HT1080 (cell line): ENCODE measurements around the gene CENPQ. TPM values are rescaled to one million over a fixed set of nuclear protein-coding genes. Genes with fewer than 3 reads are reported as not detected.

Experiments
- DNase-seq: peaks from one replicate; pipeline ENCODE4 v3.0.0-alpha.2; 2015; ENCODE audit warnings: low read depth
- total RNA-seq: library from RNA; depleted of rRNA; stranded (reverse); fragments of >200 nt; shearing (Covaris generic); gene quantifications from 2 replicates; pipeline ENCODE4 v1.2.3, GENCODE V29; 2014

The CENPQ gene
- total RNA-seq, 1 experiment from 2014 or later = 10.2 TPM

DNA sequence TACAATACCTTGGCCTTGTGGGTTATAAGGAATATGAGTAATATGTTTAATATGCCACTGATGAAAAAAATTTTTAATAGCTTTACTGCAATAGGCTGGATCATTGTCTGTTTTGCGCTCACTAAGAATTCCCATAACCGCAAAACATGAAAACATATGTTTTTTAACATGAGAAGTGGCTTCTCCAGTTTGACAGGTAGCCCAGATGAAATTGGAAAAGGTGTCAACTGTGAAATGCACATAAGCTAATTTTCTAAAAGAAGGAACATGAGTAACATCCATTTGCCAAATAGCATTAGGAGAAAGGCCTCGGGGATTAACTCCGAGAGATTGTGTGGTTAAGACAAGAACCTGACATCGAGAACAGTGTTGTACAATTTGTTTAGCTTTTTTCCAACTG is 41.5 kb downstream of the CENPQ start:
- no peak for DNase-seq

DNA sequence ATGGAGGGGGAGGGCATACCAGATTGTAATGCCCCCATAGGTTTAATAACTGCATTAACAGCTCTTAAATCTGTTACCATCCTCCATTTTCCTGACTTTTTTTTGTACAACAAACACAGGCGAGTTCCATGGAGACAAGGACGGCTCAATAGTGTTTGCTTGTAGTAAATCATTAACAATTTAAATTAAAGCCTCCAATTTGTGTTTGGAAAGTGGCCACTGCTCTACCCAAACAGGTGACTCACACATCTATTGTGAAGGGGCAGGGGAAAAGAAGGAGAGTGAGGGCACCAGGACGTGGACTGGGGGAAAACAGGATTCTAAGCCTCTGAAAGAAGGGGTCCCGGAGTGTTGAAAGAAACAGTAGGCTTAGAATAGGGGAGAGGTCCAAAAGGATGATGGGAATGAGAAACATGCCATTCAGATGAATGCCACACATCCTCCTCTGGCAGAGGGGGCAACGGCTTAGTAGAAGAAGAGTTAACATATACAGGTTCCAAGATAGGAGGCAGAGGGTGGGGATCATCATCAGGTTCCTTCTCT is 43.5 kb downstream of the CENPQ start:
- no peak for DNase-seq

GRCh38 chr6:49509342-49509741 is 46.2 kb downstream of the CENPQ start:
- DNase-seq = no peak

DNA sequence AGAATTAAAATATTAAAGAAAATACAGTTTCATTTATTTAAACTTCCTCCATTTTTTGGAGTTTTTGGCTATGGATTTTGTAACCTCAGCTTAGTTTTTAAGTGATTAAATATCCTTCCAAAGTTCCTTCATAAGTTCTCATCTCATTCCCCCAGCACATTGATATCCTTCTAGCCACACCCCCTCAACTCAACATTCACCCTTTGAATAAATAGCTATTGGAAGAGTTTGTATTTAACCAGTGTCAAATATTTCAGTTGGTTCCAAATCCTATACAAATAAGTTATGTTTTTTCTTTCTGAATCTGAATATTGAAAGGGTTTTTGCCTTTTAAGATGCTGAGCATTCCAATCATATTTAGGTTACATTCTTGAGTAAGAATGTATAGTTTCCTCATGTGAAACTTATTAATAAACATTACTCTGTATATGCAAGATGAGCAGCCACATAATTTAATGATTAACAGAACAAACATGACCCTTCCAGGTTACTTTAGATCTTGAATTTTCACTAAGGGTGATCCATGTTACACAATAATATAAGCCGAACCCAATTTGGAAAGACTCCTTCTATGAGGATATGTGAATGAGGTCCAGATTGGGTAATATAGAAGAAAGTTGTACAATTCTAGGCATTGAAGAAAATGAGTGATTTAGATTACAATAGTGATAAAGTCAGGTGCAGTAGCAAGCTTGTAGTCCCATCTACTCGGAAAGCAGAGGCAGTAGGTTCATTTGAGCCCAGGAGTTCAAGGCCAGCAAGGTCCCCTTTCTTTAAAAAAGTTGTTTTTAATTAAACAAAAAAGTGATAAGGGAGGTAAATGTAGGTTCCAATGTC is 50.2 kb downstream of the CENPQ start:
- no peak for DNase-seq

- DNase-seq = no peak
Measured at GRCh38 chr6:49514571-49515484, 51.7 kb downstream of the CENPQ start.

DNA sequence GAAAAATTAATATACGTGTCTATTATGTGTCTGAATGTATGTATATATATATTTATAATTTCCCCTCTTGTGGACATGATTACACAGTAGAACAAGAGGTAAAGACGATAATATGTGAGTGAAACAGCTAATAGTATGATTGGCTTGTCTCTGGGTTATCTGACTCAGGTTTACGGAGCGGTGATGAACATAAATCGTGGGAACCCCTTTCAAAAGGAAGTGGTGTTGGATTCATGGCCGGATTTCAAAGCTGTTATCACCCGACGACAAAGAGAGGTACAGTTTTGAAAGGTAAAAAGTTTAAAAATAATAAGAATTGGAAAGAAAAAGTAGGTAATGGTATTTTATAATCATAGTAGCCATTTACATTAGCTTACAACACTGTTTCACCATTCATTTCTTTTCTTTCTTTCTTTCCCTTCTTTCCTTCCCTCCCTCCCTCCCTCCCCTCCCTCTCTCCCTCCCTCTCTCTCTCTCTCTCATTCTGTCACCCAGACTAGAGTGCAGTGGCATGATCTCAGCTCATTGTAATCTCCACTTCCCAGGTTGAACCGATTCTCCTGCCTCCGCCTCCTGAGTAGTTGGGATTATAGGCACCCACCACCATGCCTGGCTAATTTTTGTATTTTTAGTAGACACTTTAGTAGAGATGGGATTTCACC is 52.4 kb downstream of the CENPQ start:
- DNase-seq = no peak

- DNase-seq = no peak
Measured at GRCh38 chr6:49516147-49516505, 53.0 kb downstream of the CENPQ start.

- DNase-seq = no peak
Measured at GRCh38 chr6:49517919-49518318, 54.7 kb downstream of the CENPQ start.

- DNase-seq = no peak
Measured at GRCh38 chr6:49519660-49520059, 56.5 kb downstream of the CENPQ start.

- DNase-seq = no peak
Measured at GRCh38 chr6:49522710-49523593, 59.8 kb downstream of the CENPQ start.

DNA sequence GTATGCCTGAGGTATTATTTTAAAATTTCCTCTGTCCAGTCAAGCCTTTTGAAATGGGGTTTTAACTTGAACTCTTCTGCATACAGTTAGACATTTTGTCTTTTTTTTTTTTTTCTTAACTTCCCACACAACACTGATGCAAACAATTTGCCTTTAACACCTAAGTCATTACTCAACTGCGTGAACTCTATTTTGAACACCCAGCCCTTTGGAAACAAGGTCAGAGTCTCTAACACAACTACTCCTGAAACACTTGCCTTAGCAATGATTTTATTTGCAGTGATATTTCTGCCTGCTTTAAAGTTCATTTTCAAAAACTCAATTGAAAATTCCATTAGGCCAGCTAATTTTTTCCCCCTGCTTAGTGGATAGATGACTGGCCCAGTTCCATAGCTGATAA is 60.7 kb downstream of the CENPQ start:
- no peak for DNase-seq

DNA sequence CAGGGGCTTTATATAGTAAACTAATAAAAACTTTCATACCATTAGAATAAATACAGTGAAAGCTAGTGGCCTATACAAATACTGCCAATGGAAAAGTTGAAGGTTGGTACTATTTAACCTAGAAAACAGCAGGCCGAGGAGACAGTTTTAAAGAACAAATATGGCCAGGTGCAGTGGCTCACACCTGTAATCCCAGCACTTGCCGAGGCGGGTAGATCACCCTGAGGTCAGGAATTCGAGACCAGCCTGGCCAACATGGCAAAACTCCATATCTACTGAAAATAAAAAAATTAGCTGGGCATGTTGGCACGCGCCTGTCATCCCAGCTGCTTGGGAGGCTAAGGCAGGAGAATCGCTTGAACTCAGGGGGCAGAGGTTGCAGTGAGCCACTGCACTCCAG is 61.4 kb downstream of the CENPQ start:
- no peak for DNase-seq

GRCh38 chr6:49526598-49526997 is 63.4 kb downstream of the CENPQ start:
- no peak for DNase-seq

- DNase-seq = no peak
Measured at GRCh38 chr6:49527320-49527719, 64.2 kb downstream of the CENPQ start.

GRCh38 chr6:49528571-49528970 is 65.4 kb downstream of the CENPQ start:
- no peak for DNase-seq

DNA sequence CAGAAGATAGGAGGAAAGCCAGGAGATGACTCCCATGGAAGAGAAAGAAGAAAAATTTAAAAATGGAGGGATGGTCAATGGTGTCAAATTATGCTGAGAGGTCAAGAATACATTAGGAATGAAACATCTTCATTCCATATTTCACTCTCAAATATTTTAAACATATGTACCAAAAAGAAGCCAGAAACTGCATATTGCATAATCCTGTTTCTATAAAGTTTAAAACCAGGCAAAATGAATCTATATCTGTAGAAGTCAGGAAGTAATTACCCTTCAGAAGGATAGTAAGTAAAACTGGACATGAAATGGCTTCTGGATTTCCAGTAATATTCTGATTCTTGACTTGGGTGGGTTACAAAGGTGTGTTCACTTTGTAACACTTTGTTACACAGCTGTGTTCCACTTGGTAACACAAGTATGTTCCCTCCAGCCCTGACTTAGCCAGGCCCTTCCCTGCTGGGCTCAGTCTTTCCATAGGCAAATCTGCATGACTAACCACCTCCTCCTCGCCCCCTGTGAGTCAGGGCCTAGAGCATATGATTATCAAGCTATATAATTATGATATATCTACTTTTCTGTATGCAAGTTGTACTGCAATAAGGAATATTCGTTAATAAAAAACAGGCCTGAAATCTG is 67.1 kb downstream of the CENPQ start:
- DNase-seq = no peak

GRCh38 chr6:49531774-49532569 is 68.8 kb downstream of the CENPQ start:
- peak; percentile 81 for DNase-seq

DNA sequence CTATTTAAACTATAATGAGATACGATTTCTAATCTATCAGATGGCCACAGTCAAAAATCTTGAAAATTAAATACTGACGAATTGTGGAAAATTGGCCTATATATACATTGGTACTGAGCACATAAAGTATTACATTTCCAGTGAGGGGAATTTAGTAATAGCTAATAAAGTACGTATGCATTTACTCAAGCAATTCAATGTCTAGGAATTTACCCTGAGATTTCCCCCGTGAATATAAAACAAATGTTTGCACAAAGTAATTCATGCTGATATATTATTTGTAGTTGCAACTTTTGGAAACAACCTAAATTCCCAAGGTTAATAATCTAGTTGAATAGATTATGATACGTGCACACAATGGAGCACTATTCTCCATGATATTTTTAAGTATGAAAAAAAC is 72.6 kb downstream of the CENPQ start:
- no peak for DNase-seq

DNA sequence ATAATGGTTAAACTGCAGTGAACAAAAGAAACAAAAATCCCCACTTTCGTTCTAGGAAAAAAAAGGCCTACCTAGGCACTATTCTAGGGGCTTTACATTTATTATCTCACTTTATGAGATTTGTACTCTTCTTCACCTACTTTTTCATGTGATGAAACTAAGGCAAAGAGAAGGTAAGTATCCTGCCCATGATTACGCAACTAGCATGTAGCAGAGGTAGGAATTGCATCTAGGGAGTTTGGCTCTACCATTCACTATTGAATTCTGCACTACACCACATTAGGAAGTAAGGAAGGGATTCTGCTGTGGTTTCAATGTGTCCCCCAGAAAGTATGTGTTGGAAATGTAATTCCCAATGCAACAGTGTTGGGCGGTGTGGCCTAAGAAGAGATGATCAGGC is 75.9 kb downstream of the CENPQ start:
- no peak for DNase-seq
